GM21786 (cell line): ENCODE measurements around the gene MVK.

Source experiments
- ATAC-seq: cut with Tn5 transposase; IDR thresholded peaks from one replicate; pipeline ENCODE4 v1.9.1; 2021; ENCODE audit not compliant: unreplicated experiment

The MVK gene

DNA sequence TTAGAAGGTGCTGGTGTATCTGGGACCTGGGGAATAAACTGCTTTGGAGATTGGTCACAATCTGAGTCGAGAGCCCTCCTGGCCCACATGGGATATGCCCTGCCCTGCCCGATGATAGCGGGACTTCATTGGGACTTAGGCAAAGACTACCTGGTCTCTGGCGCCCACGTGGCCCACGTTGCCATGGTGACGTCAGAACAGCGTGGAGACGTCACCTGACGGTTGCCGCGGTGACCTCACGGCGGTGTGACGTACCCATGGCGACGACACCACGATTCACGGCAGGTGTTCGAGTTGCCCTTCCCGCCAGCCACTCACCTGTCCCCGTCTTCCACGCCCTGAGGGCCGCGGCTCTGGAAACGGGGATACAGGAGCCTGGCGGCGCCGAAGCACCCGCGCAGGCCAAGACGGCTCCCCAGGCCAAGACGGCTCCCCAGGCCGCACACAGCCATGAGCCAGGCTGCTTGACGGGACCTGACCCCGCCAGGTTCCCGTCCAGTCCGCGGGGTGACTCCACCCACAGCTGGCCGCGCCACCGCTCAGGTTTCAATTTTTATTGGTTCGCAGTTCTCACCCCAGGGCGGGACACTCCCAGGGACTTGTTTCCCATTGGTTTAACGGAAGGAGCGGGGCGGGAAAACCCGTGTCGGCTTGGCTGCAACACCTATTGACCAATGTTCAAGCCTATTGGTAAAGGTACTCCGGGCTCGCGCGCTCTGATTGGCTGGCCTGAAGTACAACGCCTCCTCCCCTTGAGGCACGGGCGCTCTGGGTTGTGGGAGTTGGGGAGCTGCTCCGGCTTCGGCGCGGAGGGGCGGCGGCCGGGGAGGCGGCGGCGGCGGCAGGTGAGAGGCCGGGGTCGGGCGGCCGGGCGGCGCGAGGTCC, at the start of gene MVK, which contains the start of gene MMAB:
Gene MVK (plus strand): TSS at position 766 of the 885 bp plus-strand sequence. CDS start 1,029 bp downstream, outside the sequence.
Gene MMAB (minus strand): TSS at position 476 of the 885 bp plus-strand sequence. CDS start 24 bp downstream, at position 452.
- ATAC-seq: peak; percentile 94

DNA sequence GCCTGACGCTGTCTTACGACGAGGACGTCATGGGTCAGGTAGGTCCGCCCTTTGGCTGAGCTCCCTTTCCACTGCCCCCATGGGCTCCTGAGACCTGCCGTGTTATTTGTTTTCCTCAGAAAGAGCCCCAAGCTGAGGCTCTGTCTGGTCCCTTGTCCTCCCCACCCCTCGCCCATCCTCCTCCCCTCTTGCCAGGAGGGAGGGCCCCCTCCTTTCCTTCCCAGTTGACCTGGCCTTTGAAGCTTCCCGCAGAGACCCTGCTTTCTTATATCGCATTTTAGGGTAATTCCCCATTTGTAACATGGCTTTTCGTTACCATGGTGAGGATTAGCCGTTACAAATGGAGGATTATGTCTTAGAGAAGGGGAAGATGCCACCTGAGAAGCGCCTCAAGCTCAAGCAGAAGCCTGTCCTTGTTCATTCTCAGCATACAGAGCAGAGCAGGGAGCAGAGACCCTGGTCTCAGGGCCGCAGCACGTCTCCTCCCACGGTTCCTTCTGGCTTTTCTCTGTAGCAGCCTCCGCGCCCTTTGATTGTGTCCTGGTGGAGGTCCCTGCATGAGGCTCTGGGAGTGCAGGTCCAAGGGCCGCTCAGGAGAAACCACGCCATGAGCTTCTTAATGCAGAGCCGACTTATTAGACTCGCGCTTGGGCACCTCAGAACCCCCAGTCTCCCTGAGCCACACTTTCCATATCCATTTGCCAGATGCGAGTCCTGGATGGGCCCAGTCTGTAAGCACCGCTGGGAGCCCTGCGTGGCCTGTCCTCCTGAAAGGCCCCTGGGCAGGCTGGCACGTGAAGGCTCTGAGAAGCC, 48.9 kb upstream of the MVK start:
- ATAC-seq: no peak

DNA sequence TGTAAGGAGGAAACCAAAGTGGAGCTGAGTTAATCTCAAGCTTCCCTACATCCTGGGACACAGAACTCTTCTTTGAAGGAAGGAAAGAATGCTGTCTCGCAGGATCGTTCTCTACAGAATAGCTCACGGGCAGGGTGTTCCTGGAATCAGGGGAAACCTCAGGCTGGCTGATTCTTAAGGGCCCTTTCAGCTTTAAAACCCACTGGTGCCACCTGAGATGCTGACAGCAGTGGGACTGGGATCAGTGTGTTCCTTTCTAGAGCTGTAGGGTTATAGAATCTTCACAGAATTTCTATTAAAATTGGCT, 48.4 kb upstream of the MVK start:
- ATAC-seq: no peak

DNA sequence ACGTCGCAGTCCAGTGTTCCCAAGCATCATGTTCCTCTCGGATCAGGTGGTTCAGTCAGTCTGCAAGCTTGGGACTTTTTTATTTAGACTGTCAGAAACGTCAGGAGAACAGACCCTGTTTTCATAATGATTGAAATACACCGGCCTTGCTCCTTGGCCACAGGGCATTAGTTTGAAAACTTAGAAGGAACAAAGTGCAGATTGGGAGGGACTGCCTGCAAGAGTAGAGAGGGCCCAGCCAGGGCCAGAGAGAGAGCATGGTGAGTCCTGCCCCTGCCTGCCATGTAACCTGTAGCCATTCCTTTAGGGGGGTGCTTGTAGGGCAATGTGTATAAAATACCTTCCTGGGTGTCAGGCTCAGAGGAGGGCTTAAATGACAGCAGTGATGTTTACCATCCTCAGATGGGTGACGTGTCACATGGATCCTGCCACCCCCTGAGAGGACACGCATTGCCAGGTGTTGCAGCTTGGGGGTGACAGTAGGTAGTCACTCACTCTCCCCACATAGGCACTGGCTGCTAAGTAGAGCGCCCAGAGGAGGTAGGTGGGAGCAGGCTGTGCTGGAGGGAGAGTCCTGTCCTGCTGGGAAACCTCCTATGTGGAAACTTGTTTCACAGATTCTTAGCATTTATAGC, 46.0 kb upstream of the MVK start:
- no peak for ATAC-seq

DNA sequence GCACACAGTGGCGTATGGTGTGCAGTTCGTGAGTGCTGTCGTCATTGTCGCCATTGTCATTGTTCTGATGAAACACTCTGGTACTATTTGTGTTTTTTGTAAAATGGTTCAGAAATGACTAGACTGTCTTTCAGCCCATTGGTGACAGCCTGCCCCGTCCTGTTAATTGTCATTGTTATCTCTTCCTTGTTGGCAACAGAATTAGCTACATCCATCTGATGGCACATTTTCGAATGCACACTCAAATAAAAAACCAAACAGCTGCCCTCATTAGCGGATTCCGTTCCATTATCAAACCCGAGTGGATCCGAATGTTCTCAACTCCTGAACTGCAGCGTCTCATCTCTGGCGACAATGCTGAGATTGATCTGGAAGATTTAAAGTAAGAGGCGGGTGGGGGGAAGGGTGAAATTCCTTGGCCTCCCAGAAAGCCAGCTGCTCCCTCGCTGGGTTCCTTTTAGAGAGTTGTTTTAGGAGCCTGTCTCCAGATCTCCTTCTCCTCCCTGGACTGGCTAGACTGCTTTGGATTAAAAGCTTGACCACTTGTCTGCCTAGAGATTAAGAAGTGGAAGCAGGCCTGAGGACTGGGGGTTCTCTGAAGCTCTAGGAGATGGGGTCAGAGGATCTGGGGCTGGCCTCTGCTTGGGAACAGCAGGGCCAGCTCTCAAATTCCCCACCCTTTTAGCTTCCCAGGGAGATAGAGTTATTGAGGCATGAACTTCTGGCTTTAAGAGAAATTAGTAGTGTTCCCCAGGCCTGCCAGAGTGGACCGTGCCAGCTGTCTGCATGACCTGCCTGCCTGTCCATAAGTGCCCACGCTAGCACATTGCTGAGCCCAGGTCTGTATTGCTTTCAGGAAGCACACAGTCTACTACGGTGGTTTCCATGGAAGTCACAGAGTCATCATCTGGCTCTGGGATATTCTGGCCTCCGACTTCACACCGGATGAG, 43.6 kb upstream of the MVK start:
- no peak for ATAC-seq

DNA sequence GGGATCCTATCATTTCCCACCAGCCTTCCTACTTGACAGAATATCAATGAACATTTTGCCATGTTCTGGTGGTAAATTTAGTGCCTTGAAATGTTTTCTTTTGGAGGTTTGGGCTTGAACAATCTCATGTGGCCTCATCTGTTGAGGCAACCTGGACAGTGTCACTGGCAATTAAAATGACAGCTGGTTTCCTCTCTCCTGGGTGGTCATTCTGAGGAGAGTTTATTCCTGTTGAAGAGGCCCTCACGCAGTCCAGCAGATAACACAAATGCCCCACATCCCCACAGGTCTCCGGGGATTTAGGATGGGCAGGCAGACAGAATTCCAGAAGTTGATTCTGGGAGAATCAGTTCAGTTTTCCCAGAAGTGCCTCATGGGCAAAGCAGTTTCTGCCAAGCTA, 42.2 kb upstream of the MVK start:
- no peak for ATAC-seq

DNA sequence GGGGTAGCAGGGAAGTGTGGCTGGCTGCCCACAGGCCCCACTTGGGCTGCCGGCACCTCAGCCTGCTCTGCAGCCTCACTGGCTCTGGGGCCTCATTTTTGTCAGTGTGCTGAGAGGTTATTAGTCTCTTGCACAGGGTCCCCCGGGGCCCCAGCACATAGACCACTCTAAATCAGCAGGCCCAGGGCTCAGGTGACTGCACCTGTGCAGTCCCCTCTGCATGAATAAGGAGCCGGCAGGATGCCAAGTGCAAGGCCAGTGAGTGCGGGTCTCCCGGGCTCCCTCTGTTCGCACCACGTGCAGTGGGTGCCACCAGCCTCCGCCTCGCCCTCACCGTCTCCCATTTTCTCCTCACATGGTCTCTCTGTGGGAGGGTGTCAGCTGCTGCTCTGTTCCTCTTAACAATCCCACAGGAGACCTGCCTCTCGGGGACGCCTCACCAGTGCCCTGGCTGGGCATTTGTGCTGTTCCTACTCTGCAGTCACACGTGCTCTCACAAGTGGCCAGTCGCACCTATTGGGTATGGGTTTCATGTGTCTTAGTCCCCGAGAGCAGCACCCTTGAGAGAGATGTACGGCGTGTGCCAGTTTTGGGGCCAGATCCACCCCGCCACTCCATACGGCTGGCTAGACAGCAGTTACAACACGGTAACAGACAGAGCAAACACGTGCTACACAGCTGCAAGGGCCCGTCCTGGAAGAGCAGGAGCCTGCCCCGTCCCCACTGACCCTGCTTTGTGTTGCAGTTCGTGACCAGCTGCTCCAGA, 40.7 kb upstream of the MVK start:
- ATAC-seq: no peak

DNA sequence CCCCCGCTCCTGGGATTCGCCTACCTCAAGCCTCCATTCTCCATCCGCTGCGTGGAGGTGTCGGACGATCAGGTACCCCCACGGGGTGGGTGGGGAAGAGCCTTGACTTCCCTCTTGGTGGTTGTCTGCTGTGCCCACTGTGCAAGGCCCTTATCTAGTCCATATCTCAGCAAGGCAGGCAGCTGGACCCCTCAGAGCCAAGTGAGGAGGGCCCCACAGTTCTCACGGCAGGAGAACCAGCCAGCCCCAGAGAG, 40.2 kb upstream of the MVK start:
- ATAC-seq: no peak

DNA sequence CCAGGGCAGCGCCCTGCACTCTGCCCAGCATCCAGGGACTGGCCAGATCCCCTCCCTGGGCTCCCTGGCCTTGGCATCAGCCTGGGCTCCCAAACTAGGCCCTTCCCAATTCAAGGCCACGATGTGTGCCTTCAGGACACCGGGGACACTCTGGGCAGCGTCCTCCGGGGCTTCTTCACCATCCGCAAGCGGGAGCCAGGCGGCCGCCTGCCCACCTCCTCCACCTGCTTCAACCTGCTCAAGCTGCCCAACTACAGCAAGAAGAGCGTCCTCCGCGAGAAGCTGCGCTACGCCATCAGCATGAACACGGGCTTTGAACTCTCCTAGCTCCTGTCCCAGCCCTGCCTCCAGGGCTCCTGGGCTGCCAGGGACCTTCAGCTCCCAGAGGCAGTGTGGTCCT, 39.1 kb upstream of the MVK start:
- no peak for ATAC-seq

DNA sequence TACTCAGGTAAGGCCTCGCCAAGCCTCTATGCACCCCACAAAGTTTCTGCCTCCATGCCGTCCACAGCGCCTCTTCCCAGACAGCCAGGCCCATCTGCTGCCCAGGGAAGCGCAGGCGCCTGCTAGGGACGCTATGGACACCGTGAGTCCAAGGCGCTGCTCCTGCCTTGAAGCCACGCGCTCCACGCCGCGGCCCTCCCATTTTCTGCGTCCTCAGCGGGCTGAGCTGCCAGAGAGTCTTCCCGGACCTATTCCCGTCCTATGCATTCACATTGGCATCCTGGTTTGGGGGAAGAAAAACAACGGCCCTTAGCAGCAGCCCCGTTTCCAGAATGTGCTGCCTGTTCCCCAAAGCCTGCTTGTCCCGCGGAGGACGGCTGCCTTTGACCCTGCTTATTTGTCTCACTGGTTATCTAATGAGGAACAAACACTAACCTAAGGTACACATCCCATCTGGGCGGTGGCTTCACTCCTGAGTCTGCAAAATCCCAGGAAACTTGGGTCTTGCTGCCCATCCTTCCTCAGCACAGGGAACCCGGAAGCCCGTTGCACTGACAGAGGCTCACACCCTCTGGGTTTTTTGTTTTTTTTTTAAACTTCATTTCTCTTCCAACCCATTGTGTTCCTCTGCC, 38.2 kb upstream of the MVK start:
- ATAC-seq: no peak

DNA sequence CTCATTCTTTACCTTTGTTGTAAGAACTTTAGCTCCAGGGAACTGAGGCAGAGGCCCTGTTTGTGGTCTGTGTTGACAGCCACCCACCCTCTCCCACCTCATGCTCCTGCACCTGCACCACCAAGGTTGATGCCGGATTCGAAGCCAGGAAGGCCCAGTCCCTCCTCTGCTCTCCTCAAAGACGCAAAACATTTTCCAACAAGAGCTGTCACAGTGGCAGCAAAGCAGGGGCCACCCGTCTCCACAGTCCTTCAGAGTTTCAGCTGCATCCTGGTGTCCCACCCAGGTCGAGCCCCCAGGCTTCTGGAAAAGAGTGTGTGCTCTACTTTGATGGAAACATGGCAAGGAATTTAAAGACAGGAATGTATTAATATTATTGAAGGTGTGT, 37.7 kb upstream of the MVK start:
- no peak for ATAC-seq

DNA sequence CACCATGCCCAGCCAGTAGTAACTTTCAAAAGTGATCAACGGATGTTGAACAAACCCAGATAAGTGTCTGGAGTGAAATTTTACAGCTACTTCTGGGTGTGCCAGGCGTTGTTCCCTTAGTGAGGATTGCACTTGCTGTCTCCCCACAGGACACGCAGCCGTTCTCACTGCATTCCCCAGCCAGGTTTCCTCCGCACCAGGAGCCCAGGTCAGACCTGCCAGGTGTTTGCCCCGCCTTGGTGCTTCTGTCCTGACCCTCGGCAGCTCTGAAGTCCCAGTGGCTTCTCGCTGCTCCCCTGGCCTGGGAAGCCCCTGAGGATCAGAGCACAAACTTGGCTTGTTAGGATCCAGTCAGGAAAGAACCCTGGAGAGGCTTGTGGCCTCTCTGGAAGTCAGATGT, 36.5 kb upstream of the MVK start:
- ATAC-seq: no peak

DNA sequence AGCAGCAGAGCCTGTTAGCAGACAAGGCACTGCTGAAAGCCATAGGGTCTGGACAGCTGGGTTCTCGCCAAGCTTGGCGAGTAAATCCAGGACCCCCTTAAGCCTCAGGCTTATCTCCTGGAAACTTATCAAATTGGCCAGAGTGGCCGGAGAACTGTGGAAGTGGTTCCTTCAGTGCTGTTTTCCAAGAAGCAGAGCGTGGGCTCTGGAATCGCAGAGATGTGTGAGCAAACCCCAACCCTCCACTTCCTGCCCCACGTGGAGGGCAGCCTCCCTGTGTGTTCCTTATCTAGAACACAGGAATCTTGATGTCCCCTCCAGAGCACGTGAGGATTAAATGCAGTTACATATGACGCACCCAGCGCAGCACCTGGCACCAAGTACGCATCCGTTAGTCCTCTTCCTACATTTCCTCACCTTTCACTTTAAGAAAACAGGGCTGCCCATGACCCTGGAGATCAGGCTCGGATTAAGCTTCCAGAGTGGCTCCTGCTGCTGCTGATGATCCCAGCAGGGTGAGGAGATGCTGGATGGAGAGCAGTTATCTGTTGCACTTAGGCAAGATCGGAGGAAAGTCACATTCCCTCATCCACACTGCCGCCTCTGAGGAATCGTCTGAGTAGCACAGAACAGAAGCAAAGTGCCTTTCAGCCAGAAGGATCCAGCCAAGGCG, 35.3 kb upstream of the MVK start:
- no peak for ATAC-seq

DNA sequence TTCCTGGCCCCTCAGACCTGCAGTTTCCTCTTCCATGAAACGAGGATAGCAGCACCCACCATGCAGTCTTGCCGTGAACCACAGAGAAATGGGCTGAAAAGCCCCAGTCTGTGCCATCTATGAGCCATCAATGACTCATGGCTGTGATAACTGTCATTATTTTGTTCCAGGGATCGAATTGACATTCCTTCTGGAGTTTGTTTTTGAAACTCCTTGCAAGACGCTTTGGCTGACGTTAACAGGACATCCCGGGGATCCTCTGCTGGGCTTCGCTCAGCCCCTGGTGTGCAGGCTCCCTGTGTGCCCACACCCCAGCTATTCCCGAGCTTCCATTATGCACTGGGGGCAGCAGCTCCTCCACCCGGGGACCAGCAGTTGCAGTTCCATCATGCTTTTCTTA, 34.1 kb upstream of the MVK start:
- no peak for ATAC-seq

DNA sequence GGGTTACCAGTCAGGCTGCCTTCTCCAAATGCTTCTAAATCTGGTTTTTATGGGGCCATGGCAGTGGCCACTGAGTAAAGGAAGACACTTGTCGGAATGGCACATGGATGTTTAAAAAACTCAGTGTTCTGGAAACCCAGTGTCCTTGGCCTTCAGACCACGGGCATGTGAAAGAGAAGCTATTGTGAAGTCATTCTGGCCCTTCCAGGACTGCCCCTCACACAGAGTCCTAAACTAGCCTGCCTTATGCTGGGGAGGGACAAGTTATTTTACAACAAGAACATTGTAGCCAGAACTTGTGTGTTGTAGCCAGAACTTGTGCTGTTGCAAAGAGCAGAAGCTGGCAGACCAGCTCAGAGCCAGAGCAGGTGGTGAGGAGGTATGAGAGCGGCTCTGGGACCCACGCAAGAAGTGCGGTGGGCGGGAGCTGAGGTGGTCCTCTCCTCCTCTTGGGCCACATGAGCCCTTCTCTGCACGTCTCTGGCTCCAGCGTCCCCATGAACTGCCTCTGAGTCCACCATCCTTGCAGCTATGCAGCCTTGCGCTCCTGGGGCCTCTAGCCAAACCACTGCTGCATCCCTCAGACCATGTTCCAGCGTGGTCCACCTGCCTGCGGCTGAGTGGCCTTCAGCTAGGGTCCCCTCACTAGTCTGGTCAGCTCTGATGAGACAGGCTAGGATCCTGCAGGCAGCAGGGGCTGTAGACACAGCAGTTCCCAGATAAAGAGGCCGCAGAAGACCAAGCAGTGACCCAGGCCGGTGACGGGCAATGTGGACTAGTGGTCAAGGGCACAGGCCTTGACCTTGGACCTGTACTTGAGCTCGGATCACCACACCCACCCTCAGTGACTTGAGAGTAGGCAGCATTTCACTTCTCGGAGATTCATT, 32.8 kb upstream of the MVK start:
- ATAC-seq: no peak

DNA sequence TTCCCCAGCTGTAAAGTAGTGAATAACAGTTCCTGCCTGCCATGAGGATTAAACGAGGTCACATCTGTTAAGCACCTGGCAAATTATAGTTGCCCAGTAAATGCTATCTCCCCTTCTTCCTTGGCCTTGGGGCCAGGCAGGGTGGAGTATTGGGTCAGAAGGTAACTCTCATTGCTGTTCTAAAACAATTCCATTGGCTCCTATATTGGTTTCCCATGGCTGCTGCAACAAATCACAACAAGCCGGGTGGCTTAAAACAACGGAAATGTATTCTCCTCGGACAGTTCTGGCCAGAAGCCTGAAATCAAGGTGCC, 32.2 kb upstream of the MVK start:
- ATAC-seq: no peak

DNA sequence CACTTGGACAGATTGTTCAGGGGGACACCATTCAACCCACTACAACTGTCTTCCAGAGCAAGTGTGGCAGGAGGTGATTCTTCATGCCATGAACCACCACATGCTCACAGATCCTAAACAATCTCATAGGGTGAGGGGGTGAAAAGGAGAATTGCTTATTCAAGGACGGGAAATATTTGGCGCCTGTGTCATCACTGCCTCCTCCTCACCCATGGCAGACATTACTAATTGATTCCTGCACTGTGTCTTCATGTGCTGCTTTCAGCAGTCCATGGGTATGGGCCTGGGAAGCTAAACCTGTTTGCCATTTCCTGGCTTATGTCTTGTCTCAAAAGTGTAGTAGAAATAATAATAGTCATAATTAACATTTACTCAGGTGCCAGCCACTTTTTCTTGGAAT, 31.6 kb upstream of the MVK start:
- no peak for ATAC-seq

DNA sequence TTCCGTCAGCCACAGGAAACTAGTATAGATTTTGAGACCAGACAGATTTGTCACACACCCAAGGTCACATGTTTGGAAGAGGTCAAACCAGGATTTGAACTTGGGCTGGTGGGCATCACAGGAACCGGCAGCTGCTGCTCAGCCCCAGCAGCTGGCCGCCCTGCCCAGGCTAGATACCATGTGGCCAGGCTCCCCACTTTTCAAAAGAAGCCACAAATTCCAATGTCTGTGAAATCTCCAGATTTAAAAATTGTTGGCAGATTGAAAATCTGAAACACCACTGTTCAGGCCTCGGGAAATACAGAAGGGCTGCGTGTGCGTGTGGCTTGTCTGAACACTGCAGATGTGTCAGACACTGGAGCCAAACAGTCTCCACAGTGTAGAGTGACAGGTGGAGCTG, 30.7 kb upstream of the MVK start:
- no peak for ATAC-seq
